ENCODE data around the gene SLC39A8.
"Not testable (repeated sequence)": the region's sequence is repeated elsewhere in the genome, so short reads cannot be mapped to it uniquely, and the experiment has no call there.

The SLC39A8 gene

GRCh38 chr4:102288497-102288896, 56.8 kb downstream of the SLC39A8 start:
- no peak overlapping the region for H2AFZ ChIP-seq (ENCODE audit: low read depth, low read length)
- H3K27ac ChIP-seq (ENCODE audit: low read length): no peak overlapping the region
- no peaks in the 10 kb centered on the region for H3K79me2 ChIP-seq (ENCODE audit: low read length)
- H3K9me3 ChIP-seq (ENCODE audit: insufficient read depth, low read length): no peaks in the 10 kb centered on the region
- H3K27me3 ChIP-seq (ENCODE audit: low read depth, low read length): no peaks in the 10 kb centered on the region
- H3K4me2 ChIP-seq (ENCODE audit: low read length): no peak overlapping the region
- H4K20me1 ChIP-seq (ENCODE audit: insufficient read depth, low read length): no peaks in the 10 kb centered on the region
- TF ChIP-seq CTCF (IDR thresholded peaks at IDR 0.05; ENCODE audit: low read depth, low read length) (no peak), EZH2phosphoT487 (IDR thresholded peaks at IDR 0.05; ENCODE audit: low read depth) (no peak)
- H3K4me3 ChIP-seq (ENCODE audit: low read length): no peak overlapping the region
- H3K9ac ChIP-seq (ENCODE audit: low read length): no peak overlapping the region
- peaks cover 4% of the 10 kb centered on the region for H3K36me3 ChIP-seq (replicated peaks; ENCODE audit: low read depth, low read length)
- no peaks in the 10 kb centered on the region for H3K4me1 ChIP-seq (ENCODE audit: low read length)

DNA sequence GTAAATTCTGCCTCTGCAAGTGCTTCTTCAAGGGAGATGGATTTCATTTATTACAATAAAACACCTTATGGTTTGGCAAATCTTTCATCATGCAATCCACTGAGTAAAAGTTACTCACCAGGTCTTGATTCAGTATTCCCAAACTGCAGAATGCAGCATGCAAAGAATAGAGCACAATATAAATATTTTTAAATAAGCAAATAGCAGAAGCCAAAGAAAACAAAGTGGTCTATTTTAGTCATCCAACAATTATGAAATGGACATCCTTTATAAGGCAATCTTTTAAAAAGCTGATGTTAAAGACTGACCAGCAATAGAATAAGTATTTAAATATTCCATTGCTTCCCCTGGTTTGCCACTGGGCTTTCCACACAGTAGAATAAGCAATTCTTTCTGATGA, 59.5 kb downstream of the SLC39A8 start:
- H2AFZ ChIP-seq (ENCODE audit: low read depth, low read length): no peak overlapping the region
- H3K27ac ChIP-seq (ENCODE audit: low read length): no peak overlapping the region
- H4K20me1 ChIP-seq (ENCODE audit: insufficient read depth, low read length): no peaks in the 10 kb centered on the region
- no peak overlapping the region for H3K4me2 ChIP-seq (ENCODE audit: low read length)
- no peak overlapping the region for H3K9ac ChIP-seq (ENCODE audit: low read length)
- H3K4me1 ChIP-seq (ENCODE audit: low read length): no peaks in the 10 kb centered on the region
- H3K79me2 ChIP-seq (ENCODE audit: low read length): no peaks in the 10 kb centered on the region
- H3K4me3 ChIP-seq (ENCODE audit: low read length): no peak overlapping the region
- H3K36me3 ChIP-seq (replicated peaks; ENCODE audit: low read depth, low read length): no peaks in the 10 kb centered on the region
- H3K27me3 ChIP-seq (ENCODE audit: low read depth, low read length): no peaks in the 10 kb centered on the region
- no peaks in the 10 kb centered on the region for H3K9me3 ChIP-seq (ENCODE audit: insufficient read depth, low read length)
- TF ChIP-seq EZH2phosphoT487 (IDR thresholded peaks at IDR 0.05; ENCODE audit: low read depth): no peak
- TF ChIP-seq CTCF (IDR thresholded peaks at IDR 0.05; ENCODE audit: low read depth, low read length): no peak

- H2AFZ ChIP-seq (ENCODE audit: low read depth, low read length): no peak overlapping the region
- TF ChIP-seq CTCF (IDR thresholded peaks at IDR 0.05; ENCODE audit: low read depth, low read length): no peak
- TF ChIP-seq EZH2phosphoT487 (IDR thresholded peaks at IDR 0.05; ENCODE audit: low read depth): no peak
- no peaks in the 10 kb centered on the region for H3K36me3 ChIP-seq (replicated peaks; ENCODE audit: low read depth, low read length)
- no peak overlapping the region for H3K4me3 ChIP-seq (ENCODE audit: low read length)
- H3K79me2 ChIP-seq (ENCODE audit: low read length): no peaks in the 10 kb centered on the region
- H3K27me3 ChIP-seq (ENCODE audit: low read depth, low read length): no peaks in the 10 kb centered on the region
- H4K20me1 ChIP-seq (ENCODE audit: insufficient read depth, low read length): no peaks in the 10 kb centered on the region
- H3K27ac ChIP-seq (ENCODE audit: low read length): no peak overlapping the region
- no peak overlapping the region for H3K4me2 ChIP-seq (ENCODE audit: low read length)
- H3K9me3 ChIP-seq (ENCODE audit: insufficient read depth, low read length): no peaks in the 10 kb centered on the region
- H3K4me1 ChIP-seq (ENCODE audit: low read length): no peaks in the 10 kb centered on the region
- no peak overlapping the region for H3K9ac ChIP-seq (ENCODE audit: low read length)
Measured at GRCh38 chr4:102281171-102281839, 64.0 kb downstream of the SLC39A8 start.

DNA sequence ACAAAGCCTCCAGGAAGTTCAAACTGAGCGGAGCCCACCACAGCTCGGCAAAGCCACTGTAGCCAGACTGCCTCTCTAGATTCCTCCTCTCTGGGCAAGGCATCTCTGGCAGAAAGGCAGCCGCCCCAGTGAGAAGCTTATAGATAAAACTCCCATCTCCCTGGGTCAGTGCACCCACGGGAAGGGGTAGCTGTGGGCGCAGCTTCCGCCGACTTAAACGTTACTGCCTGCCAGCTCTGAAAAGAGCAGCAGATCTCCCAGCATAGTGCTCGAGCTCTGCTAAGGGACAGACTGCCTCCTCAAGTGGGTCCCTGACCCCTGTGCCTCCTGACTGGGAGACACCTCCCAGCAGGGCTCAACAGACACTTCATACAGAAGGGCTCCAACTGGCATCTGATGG, 72.0 kb downstream of the SLC39A8 start:
- not testable (repeated sequence) for H3K9ac ChIP-seq (ENCODE audit: low read length); H2AFZ ChIP-seq (ENCODE audit: low read depth, low read length); H3K4me3 ChIP-seq (ENCODE audit: low read length); H3K9me3 ChIP-seq (ENCODE audit: insufficient read depth, low read length); H3K27me3 ChIP-seq (ENCODE audit: low read depth, low read length); H4K20me1 ChIP-seq (ENCODE audit: insufficient read depth, low read length); H3K4me1 ChIP-seq (ENCODE audit: low read length); H3K79me2 ChIP-seq (ENCODE audit: low read length); H3K27ac ChIP-seq (ENCODE audit: low read length); H3K36me3 ChIP-seq (replicated peaks; ENCODE audit: low read depth, low read length); H3K4me2 ChIP-seq (ENCODE audit: low read length)

Data from OCI-LY3 (cell line).